NCI-H82 (cell line): Measurements from ENCODE around the gene NCOA1.
"Not testable (repeated sequence)": the region's sequence is repeated elsewhere in the genome, so short reads cannot be mapped to it uniquely, and the experiment has no call there.

Experiments
- DNase-seq: peaks from one replicate; lab custom pipeline; 2025; lab: John Stamatoyannopoulos, UW

Gene NCOA1

DNA sequence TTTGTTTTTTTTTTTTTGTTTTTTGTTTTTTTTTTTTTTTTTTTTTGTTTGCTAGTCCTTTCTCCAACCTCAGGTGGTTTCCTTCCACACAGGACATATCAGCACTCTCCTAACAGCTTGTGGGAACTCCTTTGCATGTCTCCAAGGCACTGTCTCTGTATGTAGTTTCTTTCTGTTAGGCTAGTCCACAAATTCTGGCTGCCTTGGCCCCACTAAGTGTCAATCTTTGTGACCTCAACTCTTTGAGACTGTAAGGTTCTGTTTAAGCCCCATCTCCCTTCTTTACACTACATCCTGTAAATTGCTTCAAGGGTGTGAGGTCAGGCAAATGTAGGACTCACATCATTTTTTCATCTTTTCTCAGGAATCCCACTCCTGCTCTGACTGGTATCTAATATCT is 85.1 kb downstream of the NCOA1 start:
- DNase-seq = no peak

- no peak for DNase-seq
These were observed 85.6 kb downstream of the NCOA1 start for GRCh38 chr2:24576617-24577016.

DNA sequence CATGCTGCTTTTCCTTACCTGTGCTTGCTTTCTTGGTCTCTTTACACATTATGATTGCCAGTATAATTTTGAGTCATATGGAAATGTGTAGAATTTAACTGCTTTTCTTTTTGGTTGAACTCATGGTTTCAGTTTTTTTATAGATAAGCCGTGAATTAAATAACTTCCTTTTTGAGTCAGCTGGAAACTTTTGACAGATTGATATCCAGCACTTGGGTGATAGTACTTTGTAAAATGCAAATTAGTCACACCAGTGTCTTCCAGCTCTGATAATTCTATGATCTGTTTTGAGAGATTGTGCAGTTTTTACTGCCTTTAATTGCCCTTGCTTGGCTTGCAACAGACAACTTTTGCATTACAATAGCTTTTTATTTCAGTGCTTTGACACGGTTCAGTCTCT is 86.4 kb downstream of the NCOA1 start:
- no peak for DNase-seq

GRCh38 chr2:24579053-24579803 is 88.2 kb downstream of the NCOA1 start:
- DNase-seq = no peak

- DNase-seq = no peak
These were observed 89.5 kb downstream of the NCOA1 start for GRCh38 chr2:24580561-24580960.

GRCh38 chr2:24581971-24582370 is 90.9 kb downstream of the NCOA1 start:
- DNase-seq = not testable (repeated sequence)

- DNase-seq = no peak
These were observed 95.9 kb downstream of the NCOA1 start for GRCh38 chr2:24586955-24587354.

- DNase-seq = no peak
These were observed 97.2 kb downstream of the NCOA1 start for GRCh38 chr2:24588294-24588693.

GRCh38 chr2:24592441-24593100 is 101.5 kb downstream of the NCOA1 start:
- no peak for DNase-seq

DNA sequence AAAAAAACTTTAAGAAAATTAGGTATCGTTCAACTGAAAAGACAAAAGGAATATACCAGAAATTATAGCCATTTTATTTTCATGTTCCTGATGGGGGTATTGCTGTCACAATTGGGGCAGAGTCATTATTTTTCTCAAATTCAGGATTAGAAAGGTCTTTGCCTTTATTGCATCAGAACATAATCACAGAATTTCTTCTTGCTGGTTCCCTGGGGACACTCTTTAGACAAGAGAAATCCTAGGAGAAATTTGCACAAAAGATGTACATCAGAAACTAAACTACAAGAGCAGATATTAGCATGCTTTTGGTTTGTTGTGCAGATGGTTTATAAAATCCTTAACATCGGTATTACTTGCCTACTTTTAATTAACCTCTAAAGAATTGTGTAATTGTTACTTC is 103.2 kb downstream of the NCOA1 start:
- no peak for DNase-seq

- no peak for DNase-seq
These were observed 106.3 kb downstream of the NCOA1 start for GRCh38 chr2:24597181-24597870.

DNA sequence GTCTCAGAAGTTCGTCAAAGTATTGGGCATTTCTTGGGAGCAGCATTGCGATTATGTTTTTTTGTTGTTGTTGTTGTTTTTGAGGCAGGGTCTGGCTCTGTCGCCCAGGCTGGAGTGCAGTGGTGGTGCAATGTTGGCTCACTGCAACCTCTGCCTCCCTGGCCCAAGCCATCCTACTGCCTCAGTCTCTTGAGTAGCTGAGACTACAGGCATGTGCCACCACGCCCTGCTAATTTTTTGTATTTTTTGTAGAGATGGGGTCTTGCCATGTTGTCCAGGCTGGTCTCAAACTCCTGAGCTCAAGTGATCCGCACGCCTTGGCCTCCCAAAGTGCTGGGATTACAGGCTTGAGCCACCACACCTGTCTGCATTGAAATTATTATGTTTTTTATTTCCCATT is 109.1 kb downstream of the NCOA1 start:
- not testable (repeated sequence) for DNase-seq

DNA sequence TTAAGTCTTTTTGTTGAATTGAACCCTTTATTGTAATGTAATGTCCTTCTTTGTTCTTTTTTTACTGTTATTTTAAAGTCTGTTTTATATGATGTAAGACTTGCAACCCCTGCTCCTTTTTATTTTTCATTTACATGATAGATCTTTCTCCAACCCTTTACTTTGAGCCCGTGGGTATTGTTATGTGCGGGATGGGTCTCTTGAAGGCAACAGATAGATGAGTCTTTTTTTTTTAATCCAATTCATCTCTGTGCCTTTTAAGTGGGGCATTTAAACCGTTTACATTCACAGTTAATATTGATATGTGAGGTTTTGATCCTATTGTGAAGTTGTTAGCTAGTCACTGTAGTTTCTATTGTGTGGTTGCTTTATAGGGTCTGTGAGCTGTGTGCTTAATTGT is 120.6 kb downstream of the NCOA1 start:
- DNase-seq = no peak

DNA sequence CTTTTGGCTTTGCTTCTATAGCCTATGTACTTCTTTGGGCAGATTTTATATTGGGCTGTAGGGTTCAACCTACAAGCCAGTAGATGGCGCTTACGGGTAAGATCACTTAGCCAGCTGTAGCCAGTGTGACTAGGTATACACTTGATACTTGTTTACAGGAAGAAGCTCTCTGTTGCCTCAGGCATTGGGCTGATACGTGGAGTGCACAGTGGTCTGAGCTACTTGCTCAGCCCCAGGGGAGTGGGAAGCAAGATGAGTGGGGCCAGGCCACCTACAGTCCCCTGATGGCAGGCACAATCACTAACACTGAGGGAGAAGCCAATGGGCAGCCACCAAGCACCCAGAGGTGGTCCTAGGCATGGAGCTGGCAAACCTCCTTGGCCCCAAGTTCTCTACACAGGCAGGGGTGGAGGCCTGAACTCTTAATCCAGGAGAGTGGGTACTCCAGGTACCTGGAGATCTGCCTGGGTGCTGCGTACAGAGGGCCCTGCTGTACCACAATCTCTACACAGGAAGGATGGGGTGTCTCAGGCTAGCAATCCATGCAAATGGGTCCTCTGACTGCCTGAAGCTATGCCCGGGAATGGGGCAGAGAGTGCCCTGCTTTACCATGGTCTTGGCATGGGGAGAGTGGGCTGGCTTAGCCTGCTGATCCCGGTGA is 122.2 kb downstream of the NCOA1 start:
- DNase-seq = peak; percentile 73

GRCh38 chr2:24616616-24617015 is 125.6 kb downstream of the NCOA1 start:
- peak; percentile 91 for DNase-seq

DNA sequence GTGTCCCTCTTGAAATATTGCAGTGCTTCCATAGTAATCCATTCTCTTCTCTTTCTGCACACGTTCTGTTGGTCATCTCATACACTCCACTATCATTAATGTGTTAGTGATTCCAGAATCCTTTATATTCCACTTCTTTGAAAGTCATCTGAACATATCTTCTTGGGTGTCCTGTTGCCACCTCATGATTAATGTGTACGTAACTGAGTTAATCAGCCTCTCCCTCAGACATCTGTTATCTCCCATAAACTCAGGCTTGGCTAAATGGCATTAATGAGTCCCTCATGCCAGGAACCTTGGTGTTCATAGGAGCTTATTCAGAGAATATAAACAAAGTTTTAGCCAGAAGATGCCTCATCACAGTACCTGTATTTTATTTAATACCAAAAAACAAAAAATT is 126.4 kb downstream of the NCOA1 start:
- peak; percentile 97 for DNase-seq

DNA sequence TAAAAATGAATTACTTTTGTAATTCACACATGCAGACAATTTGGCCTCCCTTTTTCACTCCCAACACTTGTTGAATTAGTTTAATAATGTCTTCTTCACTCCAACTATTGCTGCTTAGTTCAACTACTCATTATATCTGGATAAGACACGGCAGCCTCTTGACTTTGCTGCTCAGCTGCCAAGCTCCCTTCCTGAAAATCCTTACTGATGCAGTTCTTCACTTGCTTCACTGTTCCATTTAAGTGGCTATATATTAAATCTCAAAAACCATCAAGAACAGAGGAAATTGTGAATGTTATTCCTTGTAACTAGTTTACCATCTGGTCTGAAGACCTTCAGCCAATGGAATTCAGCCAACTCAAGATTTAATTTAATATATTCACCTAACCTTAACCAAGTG is 127.1 kb downstream of the NCOA1 start:
- peak; percentile 53 for DNase-seq

- no peak for DNase-seq
These were observed 127.6 kb downstream of the NCOA1 start for GRCh38 chr2:24618680-24619079.

- peak; percentile 22 for DNase-seq
These were observed 129.9 kb downstream of the NCOA1 start for GRCh38 chr2:24620936-24621335.

- no peak for DNase-seq
These were observed 130.9 kb downstream of the NCOA1 start for GRCh38 chr2:24621779-24622538.

DNA sequence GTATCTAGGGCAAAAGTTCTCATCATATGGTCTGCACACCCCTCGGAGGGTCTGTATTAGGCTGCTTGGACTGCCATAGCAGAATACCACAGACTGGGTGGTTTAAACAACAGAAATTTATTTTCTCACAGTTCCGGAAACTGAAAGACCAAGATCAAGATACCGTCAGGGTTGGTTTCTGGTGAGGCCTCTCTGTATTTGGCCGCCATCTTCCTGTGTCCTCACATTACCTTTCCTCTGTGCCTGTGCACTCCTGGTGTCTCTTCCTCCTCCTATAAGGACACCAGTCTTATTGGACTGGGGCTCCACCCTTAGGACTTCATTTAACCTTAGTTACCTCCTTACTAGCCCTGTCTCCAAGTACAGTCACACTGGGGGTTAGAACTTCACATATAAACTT is 132.5 kb downstream of the NCOA1 start:
- no peak for DNase-seq

GRCh38 chr2:24625728-24626127 is 134.7 kb downstream of the NCOA1 start:
- no peak for DNase-seq
